ENCODE data around the gene DGCR8. TPM values are rescaled to one million over a fixed set of nuclear protein-coding genes. Genes with fewer than 3 reads are reported as not detected.

DGCR8 gene
- total RNA-seq, 1 donor from 2014 or later: 30.5 TPM

DNA sequence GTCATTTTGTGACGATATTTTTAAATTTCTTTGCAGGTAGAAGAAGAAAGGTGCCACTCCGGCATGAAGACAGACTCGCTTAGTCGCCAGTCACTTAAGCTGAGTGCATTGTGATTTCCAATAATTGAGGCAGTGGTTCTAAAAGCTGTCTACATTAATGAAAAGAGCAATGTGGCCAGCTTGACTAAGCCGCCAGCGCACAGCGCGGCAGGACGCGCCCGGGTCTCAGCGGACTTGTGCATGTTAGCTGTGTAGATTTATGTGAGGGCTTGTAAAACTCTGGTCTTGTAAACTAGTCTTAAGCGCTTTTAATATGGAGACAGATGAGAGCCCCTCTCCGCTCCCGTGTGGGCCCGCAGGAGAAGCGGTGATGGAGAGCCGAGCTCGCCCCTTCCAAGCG, 5.6 kb downstream of the DGCR8 start:
- peaks cover 41% of the 10 kb centered on the region for H3K36me3 ChIP-seq (ENCODE audit: control insufficient read depth, insufficient read depth, low read length)
- no peaks in the 10 kb centered on the region for H3K27me3 ChIP-seq (ENCODE audit: control insufficient read depth, insufficient read depth, low read length)
- TF ChIP-seq, protein P1, sequence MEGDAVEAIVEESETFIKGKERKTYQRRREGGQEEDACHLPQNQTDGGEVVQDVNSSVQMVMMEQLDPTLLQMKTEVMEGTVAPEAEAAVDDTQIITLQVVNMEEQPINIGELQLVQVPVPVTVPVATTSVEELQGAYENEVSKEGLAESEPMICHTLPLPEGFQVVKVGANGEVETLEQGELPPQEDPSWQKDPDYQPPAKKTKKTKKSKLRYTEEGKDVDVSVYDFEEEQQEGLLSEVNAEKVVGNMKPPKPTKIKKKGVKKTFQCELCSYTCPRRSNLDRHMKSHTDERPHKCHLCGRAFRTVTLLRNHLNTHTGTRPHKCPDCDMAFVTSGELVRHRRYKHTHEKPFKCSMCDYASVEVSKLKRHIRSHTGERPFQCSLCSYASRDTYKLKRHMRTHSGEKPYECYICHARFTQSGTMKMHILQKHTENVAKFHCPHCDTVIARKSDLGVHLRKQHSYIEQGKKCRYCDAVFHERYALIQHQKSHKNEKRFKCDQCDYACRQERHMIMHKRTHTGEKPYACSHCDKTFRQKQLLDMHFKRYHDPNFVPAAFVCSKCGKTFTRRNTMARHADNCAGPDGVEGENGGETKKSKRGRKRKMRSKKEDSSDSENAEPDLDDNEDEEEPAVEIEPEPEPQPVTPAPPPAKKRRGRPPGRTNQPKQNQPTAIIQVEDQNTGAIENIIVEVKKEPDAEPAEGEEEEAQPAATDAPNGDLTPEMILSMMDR (IDR thresholded peaks at IDR 0.05; ENCODE audit: insufficient read depth, low read length, severe bottlenecking): no peak
- no peak for FAIRE-seq
- no peak for DNase-seq (ENCODE audit: low read depth)
- no peak overlapping the region for H3K4me3 ChIP-seq (ENCODE audit: low read depth, low read length)

DNA sequence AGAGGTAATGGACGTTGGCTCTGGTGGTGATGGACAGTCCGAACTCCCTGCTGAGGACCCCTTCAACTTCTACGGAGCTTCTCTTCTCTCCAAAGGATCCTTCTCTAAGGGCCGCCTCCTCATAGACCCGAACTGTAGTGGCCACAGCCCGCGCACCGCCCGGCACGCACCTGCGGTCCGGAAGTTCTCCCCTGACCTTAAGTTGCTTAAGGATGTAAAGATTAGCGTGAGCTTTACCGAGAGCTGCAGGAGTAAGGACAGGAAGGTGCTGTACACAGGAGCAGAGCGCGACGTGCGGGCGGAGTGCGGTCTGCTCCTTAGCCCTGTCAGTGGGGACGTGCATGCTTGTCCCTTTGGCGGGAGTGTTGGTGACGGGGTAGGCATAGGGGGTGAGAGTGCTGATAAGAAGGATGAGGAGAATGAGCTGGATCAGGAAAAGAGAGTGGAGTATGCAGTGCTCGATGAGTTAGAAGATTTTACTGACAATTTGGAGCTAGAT, 6.1 kb downstream of the DGCR8 start:
- no peak for DNase-seq (ENCODE audit: low read depth)
- peaks cover 43% of the 10 kb centered on the region for H3K36me3 ChIP-seq (ENCODE audit: control insufficient read depth, insufficient read depth, low read length)
- H3K27me3 ChIP-seq (ENCODE audit: control insufficient read depth, insufficient read depth, low read length): no peaks in the 10 kb centered on the region
- FAIRE-seq: no peak
- H3K4me3 ChIP-seq (ENCODE audit: low read depth, low read length): no peak overlapping the region
- TF ChIP-seq, protein P1 (IDR thresholded peaks at IDR 0.05; ENCODE audit: insufficient read depth, low read length, severe bottlenecking): no peak

DNA sequence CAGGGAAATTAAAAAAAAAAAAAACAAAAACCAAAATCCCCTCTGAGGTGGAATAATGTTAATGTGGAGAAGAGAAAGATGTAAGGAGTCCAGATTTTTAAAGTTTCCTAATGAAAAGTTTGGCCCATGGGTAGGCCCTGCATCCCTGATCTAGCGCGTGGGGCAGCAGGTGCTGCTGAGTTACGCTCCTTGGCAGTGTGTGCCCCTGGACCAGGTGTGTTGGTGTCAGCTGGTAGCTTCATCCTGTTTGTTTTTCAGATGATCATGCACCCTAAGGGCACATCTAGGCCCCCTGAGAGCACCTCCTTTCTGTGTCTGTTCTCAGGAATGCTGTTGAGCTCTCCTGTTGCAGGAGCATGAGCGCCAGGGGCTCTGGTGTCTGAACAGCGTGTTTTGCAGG, 6.7 kb downstream of the DGCR8 start:
- H3K4me3 ChIP-seq (ENCODE audit: low read depth, low read length): no peak overlapping the region
- TF ChIP-seq, protein P1 (IDR thresholded peaks at IDR 0.05; ENCODE audit: insufficient read depth, low read length, severe bottlenecking): no peak
- DNase-seq (ENCODE audit: low read depth): no peak
- no peak for FAIRE-seq
- H3K27me3 ChIP-seq (ENCODE audit: control insufficient read depth, insufficient read depth, low read length): no peaks in the 10 kb centered on the region
- peaks cover 45% of the 10 kb centered on the region for H3K36me3 ChIP-seq (ENCODE audit: control insufficient read depth, insufficient read depth, low read length)

DNA sequence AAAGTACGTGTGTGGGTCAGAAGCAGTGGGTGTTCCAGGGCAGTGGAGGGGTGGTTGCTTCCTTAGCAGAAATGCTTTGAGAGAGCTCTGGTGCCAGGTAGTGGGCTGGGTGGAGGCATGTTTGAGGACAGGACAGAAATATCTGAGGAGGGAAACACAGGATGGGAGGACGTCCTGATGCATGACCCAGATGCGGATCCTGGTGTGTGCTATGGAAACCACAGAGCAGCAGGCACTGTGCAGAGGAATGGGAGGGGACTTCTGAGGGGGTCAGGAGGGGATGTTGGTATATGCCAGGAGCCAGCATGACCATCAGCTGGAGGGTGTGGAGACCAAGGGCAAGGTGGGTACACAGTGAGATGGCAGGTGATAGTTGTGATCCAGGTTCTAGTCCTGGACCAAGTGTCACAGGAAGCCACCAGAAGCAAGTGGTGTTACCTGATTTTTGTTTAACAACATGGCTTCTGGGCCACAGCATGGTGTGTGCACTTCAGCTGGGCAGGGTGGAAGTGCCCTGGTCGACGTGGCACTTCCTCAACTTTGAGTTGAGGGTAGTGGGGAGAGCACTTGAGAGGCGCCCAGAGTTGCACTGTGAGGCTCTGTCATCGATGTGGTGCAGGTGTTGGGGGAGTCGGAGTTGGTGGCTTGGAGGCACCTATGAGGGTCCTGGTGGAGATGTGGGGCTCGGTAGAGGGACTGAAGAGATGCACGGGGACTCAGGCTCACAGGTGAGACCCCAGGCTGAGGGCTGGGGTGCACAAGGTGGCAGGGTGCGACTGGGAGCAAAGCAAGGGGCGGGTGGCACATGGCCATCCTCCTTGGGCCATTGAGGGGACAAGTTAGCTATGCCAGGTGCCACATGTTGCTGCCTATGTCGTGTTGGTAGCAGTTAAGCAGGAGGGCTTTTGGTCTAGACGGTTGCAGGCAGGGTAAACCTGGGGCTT, 7.5 kb downstream of the DGCR8 start:
- Histone ChIP-seq H3K27me3 (ENCODE audit: control insufficient read depth, insufficient read depth, low read length) (no peaks in the 10 kb centered on the region), H3K36me3 (ENCODE audit: control insufficient read depth, insufficient read depth, low read length) (peaks cover 50% of the 10 kb centered on the region), H3K4me3 (ENCODE audit: low read depth, low read length) (no peak overlapping the region)
- peak; percentile 60 for FAIRE-seq
- TF ChIP-seq, protein P1 (IDR thresholded peaks at IDR 0.05; ENCODE audit: insufficient read depth, low read length, severe bottlenecking): no peak
- DNase-seq (ENCODE audit: low read depth): no peak

DNA sequence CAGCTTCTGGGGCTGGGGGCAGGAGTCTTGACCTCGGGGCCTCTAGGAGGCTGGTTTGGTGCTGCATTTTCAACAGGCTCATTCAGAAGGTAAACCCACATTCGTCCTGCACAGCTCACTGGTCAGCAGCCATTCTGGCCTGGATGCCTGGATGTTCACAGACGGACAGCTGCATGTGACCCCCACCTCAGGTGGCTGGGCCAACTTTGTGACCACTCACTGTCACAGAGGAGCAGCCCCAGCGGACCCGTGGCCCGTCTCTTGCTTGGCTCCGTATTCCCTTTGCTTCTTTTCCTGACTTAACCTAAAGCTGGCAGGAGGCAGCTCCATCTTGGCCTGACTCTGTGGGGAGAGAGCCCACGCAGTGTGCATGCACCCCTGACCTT, 8.2 kb downstream of the DGCR8 start:
- DNase-seq (ENCODE audit: low read depth): no peak
- Histone ChIP-seq H3K27me3 (ENCODE audit: control insufficient read depth, insufficient read depth, low read length) (no peaks in the 10 kb centered on the region), H3K4me3 (ENCODE audit: low read depth, low read length) (no peak overlapping the region), H3K36me3 (ENCODE audit: control insufficient read depth, insufficient read depth, low read length) (peaks cover 50% of the 10 kb centered on the region)
- no peak for FAIRE-seq
- TF ChIP-seq, protein P1 (IDR thresholded peaks at IDR 0.05; ENCODE audit: insufficient read depth, low read length, severe bottlenecking): no peak
